Measurements from ENCODE around the gene CIAO1. TPM values are rescaled to one million over a fixed set of nuclear protein-coding genes. Genes with fewer than 3 reads are reported as not detected.

Gene CIAO1
- 10 to 100 TPM; 50.6 to 80.4 TPM for total RNA-seq
- 10 to 100 TPM; 43.0 to 43.3 TPM for polyA plus RNA-seq

DNA sequence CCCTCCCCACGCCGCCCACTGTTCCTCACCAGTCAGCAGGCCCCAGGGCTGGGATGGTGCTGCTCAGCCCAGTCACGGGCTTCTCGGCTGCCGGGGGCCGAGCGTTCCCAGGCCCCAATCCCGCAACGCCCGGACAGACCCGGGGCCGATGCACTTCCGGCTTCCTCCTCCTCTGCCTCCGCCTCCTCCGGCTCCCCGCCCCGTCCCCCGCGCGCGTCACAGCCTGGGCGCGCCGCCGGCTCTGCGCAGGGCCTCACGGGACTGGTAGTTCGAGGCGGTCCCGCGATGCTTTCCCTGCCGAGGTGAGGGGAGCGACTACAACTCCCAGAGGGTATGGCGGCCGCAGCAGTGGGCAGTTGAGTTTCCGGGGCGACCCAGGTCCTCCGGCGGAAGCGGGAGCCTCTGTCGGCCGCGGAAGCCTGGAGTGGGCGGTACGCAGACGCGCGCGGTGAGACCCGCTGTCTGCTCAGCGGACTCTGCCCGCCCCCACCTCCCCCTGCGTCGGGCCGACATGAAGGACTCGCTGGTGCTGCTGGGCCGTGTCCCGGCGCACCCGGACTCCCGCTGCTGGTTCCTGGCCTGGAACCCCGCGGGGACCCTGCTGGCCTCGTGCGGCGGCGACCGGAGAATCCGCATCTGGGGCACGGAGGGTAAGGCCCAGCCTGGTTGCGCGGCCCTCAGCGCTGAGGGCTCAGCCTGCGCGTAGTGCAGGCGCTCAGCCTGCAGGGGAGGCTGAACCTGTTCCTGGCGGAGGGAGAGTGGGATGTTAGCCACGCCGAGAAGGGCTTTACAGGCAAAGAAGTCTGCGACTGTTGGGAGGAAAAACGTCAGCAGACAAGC is at the start of gene CIAO1, which contains the start of gene TMEM127:
TSS of gene CIAO1 (plus strand) at position 386 of the 840 bp plus-strand sequence. CDS start at position 512, 126 bp downstream.
TSS of gene TMEM127 (minus strand) at position 158 of the 840 bp plus-strand sequence. CDS start 616 bp downstream, outside the sequence.
- Histone ChIP-seq H3K4me1 (ENCODE audit: control insufficient read depth in 4 of 4, insufficient read depth in 4 of 4, low read length in 3 of 4) (peaks cover 9 to 45% (median 39%) of the 10 kb centered on the region in 4 donors), H3K27ac (ENCODE audit: low read depth in 1 of 2, low read length in 2 of 2) (peak within 1 kb of the TSS; percentile 81 to 95), H3K9ac (ENCODE audit: low read depth in 1 of 2, low read length in 2 of 2) (peak within 1 kb of the TSS; percentile 74 to 86), H3K36me3 (ENCODE audit: control insufficient read depth in 4 of 4, insufficient read depth in 3 of 4, low read depth in 1 of 4, low read length in 3 of 4) (peaks cover 10 to 19% (median 16%) of the 10 kb centered on the region in 4 donors), H3K4me3 (ENCODE audit: low read depth in 1 of 3, low read length in 3 of 3) (peak within 1 kb of the TSS; percentile 83 to 97 (median 87)), H3K27me3 (ENCODE audit: control insufficient read depth in 4 of 4, insufficient read depth in 4 of 4, low read length in 3 of 4) (no peaks in the 10 kb centered on the region), H3K9me3 (ENCODE audit: control insufficient read depth in 4 of 4, low read length in 3 of 4) (no peaks in the 10 kb centered on the region)
- peak; percentile 97 for DNase-seq (ENCODE audit: low spot score)
- under 1% methylated on average over 81 of the region's 81 CpGs for WGBS
- TF ChIP-seq RAD21 (IDR thresholded peaks at IDR 0.05) (peak; percentile 51 to 53), YY1 (IDR thresholded peaks at IDR 0.05) (peak; percentile 93), GABPA (IDR thresholded peaks at IDR 0.05 in 1 of 2, conservative IDR thresholded peaks at IDR 0.05 in 1 of 2) (peak; percentile 71 to 94), NR2F2 (IDR thresholded peaks at IDR 0.05) (no peak), HNF4A (conservative IDR thresholded peaks at IDR 0.05) (no peak), SP1 (IDR thresholded peaks at IDR 0.05) (peak; percentile 69), FOXA1 (IDR thresholded peaks at IDR 0.05) (peak; percentile 63), EGR1 (IDR thresholded peaks at IDR 0.05; ENCODE audit: low read depth in 2 of 2) (peak in 1 of 2 donors; percentile 75), RXRA (IDR thresholded peaks at IDR 0.05) (peak in 1 of 2 donors; percentile 26), FOXA2 (IDR thresholded peaks at IDR 0.05) (peak; percentile 24), HNF4G (IDR thresholded peaks at IDR 0.05) (no peak), JUND (IDR thresholded peaks at IDR 0.05) (peak in 1 of 2 donors; percentile 25)
- TF ChIP-seq, protein P1, sequence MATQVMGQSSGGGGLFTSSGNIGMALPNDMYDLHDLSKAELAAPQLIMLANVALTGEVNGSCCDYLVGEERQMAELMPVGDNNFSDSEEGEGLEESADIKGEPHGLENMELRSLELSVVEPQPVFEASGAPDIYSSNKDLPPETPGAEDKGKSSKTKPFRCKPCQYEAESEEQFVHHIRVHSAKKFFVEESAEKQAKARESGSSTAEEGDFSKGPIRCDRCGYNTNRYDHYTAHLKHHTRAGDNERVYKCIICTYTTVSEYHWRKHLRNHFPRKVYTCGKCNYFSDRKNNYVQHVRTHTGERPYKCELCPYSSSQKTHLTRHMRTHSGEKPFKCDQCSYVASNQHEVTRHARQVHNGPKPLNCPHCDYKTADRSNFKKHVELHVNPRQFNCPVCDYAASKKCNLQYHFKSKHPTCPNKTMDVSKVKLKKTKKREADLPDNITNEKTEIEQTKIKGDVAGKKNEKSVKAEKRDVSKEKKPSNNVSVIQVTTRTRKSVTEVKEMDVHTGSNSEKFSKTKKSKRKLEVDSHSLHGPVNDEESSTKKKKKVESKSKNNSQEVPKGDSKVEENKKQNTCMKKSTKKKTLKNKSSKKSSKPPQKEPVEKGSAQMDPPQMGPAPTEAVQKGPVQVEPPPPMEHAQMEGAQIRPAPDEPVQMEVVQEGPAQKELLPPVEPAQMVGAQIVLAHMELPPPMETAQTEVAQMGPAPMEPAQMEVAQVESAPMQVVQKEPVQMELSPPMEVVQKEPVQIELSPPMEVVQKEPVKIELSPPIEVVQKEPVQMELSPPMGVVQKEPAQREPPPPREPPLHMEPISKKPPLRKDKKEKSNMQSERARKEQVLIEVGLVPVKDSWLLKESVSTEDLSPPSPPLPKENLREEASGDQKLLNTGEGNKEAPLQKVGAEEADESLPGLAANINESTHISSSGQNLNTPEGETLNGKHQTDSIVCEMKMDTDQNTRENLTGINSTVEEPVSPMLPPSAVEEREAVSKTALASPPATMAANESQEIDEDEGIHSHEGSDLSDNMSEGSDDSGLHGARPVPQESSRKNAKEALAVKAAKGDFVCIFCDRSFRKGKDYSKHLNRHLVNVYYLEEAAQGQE (IDR thresholded peaks at IDR 0.05): peak; percentile 34
- TF ChIP-seq, protein P2, sequence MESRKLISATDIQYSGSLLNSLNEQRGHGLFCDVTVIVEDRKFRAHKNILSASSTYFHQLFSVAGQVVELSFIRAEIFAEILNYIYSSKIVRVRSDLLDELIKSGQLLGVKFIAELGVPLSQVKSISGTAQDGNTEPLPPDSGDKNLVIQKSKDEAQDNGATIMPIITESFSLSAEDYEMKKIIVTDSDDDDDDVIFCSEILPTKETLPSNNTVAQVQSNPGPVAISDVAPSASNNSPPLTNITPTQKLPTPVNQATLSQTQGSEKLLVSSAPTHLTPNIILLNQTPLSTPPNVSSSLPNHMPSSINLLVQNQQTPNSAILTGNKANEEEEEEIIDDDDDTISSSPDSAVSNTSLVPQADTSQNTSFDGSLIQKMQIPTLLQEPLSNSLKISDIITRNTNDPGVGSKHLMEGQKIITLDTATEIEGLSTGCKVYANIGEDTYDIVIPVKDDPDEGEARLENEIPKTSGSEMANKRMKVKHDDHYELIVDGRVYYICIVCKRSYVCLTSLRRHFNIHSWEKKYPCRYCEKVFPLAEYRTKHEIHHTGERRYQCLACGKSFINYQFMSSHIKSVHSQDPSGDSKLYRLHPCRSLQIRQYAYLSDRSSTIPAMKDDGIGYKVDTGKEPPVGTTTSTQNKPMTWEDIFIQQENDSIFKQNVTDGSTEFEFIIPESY (IDR thresholded peaks at IDR 0.05): peak; percentile 98
- TF ChIP-seq, protein P3, sequence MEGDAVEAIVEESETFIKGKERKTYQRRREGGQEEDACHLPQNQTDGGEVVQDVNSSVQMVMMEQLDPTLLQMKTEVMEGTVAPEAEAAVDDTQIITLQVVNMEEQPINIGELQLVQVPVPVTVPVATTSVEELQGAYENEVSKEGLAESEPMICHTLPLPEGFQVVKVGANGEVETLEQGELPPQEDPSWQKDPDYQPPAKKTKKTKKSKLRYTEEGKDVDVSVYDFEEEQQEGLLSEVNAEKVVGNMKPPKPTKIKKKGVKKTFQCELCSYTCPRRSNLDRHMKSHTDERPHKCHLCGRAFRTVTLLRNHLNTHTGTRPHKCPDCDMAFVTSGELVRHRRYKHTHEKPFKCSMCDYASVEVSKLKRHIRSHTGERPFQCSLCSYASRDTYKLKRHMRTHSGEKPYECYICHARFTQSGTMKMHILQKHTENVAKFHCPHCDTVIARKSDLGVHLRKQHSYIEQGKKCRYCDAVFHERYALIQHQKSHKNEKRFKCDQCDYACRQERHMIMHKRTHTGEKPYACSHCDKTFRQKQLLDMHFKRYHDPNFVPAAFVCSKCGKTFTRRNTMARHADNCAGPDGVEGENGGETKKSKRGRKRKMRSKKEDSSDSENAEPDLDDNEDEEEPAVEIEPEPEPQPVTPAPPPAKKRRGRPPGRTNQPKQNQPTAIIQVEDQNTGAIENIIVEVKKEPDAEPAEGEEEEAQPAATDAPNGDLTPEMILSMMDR (IDR thresholded peaks at IDR 0.05; ENCODE audit: low read depth, low read length, missing input control): peak; percentile 22

Data from liver (tissue), 9 donors.